GM12872 (cell line): ENCODE measurements around the gene TMEM72.

Experiments used
- TF ChIP-seq, protein P1 (sequence below): IDR thresholded peaks from 3 replicates; pipeline ENCODE4 v1.5.1; 2011; ENCODE audit warnings: low read depth, mild to moderate bottlenecking, low read length, moderate library complexity; ENCODE audit not compliant: insufficient read depth

Gene TMEM72

DNA sequence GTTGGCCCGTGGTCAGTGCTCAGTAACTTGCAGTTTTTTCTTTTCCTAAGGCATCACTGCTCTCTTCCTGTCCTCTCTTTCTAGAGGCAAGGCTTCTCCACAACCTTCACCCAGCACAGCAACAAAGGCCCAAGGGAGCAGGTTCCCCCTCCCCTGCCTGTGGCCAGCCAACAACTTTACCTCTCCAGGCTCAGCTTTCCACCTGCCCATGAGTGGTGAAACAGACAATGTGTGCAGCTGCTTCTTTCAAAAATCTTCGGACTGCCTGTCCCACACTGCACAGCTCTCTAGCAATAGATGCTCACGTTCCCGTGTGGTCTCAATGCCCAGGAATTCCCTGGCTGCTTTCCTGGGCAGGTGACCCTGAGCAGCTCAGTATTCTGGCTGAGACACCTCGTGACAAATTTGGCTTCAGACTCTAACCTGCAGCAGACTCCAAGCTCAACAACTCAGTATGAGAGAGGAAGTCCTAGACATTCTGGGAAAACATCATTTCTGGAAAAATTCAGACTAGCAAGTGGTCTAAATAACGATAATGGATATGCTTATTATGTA lies 28.9 kb upstream of the TMEM72 start:
- TF ChIP-seq, protein P1, sequence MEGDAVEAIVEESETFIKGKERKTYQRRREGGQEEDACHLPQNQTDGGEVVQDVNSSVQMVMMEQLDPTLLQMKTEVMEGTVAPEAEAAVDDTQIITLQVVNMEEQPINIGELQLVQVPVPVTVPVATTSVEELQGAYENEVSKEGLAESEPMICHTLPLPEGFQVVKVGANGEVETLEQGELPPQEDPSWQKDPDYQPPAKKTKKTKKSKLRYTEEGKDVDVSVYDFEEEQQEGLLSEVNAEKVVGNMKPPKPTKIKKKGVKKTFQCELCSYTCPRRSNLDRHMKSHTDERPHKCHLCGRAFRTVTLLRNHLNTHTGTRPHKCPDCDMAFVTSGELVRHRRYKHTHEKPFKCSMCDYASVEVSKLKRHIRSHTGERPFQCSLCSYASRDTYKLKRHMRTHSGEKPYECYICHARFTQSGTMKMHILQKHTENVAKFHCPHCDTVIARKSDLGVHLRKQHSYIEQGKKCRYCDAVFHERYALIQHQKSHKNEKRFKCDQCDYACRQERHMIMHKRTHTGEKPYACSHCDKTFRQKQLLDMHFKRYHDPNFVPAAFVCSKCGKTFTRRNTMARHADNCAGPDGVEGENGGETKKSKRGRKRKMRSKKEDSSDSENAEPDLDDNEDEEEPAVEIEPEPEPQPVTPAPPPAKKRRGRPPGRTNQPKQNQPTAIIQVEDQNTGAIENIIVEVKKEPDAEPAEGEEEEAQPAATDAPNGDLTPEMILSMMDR, result no peak

DNA sequence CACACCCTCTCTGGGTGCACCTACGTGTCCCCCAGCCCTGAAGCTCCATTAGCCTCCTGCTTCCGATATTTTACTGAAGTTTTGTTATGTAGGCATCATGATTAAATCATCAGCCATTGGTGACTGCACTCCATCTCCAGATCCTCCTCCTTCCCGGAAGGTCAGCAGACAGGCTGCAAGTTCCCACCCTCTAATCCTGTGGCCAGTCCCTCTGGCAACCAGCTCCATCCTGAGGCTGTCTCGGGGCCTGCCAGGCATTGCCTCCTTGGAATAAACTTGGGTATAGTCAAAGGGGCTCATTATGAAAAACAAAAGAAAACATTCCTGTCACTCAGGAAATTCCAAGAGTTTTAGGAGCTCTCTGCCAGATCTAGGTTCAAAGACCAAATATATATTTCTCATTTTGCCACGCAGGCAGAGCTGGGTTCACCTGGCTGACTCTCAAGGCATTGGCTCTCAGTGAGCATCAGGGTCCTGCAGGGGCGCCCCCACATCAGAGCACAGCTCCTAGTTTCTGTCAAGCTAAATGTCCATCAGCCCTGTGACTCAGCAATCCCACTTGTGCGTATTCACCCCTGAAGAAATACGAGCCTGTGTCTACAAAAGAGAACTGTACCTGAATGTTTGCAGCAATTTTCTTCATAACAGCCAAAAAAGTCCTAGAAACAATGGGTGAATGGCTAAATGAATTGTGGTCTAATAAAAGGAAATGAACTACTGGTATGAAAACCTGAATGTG lies 27.4 kb upstream of the TMEM72 start:
- TF ChIP-seq, protein P1, result no peak

DNA sequence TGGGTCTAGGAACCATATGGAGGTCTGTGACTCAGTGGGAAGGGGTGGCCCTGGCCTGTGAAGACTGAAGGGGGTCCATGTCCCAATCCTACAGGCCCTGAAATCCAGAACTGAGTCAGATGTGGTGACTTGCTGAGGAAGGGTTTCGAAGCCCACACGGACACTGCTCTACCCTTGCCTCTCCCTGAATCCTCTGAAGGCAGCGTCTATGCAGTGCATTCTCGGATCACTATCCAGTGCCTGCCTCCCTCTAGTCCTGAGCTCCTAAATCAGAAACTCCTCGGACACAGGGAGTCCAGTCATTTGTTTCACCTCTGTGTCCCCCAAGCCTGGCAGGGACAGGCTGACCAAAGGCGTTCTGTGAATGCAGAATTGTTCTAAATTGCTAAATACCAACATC lies 25.4 kb upstream of the TMEM72 start:
- TF ChIP-seq, protein P1, result no peak

DNA sequence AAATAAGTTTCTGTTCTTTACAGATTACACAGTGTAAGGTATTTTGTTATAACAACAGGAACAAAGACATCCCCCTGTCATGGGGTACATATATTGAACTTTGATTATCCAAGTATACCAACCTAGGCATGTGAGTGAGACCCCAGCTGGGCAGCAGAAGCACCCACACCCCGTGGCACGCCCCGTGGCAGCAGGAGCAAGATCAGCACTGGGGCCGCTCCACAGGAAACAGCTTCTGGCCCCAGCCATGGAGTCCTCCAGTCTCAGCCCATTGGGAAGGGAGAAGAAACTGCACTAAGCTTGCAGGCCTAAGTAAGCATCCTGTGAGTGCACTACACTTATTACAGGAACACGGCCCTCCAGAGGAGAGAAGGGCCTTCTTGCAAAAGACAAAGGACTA lies 24.2 kb upstream of the TMEM72 start:
- TF ChIP-seq, protein P1, result no peak

DNA sequence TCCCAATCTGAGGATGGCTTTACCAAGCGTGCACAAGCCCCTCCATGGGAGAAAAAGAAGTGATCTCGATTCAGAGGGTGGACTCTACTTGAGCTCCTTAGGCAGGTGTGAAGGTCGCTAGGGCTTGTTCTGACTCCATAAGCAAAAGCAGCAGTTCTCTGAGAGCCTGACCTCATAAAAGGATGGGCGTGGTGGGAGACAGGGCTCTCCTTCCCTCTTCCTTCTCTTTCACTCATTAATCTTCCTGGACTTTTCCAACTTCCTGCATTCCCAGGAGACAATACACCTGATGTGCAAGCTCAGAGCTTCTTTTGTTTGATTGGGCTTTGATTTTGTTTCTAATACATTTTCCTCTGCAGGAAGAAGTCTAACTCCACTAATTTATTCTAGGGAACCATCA lies 22.3 kb upstream of the TMEM72 start:
- TF ChIP-seq, protein P1, result no peak

DNA sequence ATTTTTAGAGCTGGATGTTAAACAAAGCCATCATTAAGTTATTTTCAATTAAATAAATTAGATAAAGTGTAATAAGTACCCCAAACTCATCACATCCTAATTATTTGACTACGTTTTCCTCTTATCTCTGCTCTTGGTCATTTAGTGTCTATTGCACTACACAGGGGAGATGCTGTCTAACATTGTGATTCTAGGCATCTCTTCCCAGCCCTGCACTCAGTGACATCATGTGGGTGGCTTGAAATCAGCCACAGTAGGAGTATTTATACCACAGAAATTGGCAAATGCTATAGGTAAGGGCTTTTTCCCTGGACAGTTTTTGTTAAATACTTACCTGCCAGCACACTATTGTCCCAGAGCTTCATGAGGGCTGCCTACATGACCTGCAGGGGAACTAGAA lies 21.3 kb upstream of the TMEM72 start:
- TF ChIP-seq, protein P1, result no peak

DNA sequence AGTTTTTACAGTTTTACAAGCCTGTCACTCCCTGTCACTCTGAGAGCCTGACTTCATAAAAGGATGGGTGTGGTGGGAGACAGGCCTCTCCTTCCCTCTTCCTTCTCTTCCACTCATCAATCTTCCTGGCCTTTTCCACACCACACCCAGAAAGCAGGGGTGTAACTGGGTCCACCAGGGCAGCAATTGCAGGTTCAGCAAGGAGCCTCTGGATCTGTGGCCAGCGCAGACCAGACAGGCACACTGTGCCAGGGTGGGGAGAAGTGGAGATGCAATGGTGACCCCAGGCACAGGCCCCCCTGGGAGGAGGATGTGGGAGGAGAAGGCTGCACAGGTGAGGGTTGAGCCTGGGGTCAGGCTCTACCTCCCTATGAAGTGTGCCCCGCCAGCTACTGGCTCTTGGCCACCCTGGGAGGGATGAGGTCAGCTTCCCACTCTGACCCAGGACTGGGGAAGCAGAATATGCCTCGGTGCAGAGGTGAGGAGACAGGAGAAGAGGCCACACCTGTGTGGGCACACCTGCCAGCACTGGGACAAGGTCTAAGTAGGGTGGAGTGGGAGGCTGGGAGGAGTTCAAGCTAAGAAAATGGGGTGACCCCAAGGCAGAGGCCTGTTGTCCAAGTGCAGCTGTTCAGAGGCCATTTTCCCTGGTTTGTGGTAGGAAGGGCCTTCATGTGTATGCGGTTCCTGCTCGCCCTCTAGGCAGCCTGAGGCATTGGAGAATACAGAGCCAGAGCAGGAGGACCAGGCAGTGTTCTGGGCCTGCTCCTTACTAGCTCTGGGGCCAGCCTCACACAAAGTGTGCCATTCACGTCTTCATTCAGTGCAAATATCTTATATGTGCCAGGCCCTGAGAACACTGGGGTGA lies 20.2 kb upstream of the TMEM72 start:
- TF ChIP-seq, protein P1, result no peak
